C4-2B (cell line): Measurements from ENCODE around the gene HOXB13.

Experiments
- CTCF ChIP-seq: fragments of 450-650 bp; conservative IDR thresholded peaks from 2 replicates; pipeline ENCODE4 v1.5.1; 2017; ENCODE audit warnings: mild to moderate bottlenecking
- ZFX ChIP-seq: fragments of 450-650 bp; IDR thresholded peaks from 2 replicates; pipeline ENCODE4 v1.6.1; 2017

GRCh38 chr17:48757524-48757961, 29.0 kb upstream of the HOXB13 start:
- TF ChIP-seq CTCF (no peak), ZFX (no peak)
